OCI-LY1 (cell line): Measurements from ENCODE around the gene TGM1.

Source experiments
- H2AFZ ChIP-seq: fragments of 200-600 bp; sonication (generic), shearing (Covaris generic); 2 replicates; pipeline ENCODE4 v1.6.0; 2014; ENCODE audit warnings: antibody characterized with exemption, mild to moderate bottlenecking, low read length
- H3F3A ChIP-seq: fragments of 200-600 bp; sonication (generic), shearing (Covaris generic); 2 replicates; pipeline ENCODE4 v1.6.0; 2014; ENCODE audit warnings: mild to moderate bottlenecking, antibody characterized with exemption, low read length, moderate library complexity; ENCODE audit not compliant: insufficient read depth
- H3K27ac ChIP-seq: fragments of 200-600 bp; sonication (generic); 2 replicates; pipeline ENCODE4 v1.5.1; 2014; ENCODE audit warnings: low read length, mixed run types, mild to moderate bottlenecking, low read depth; ENCODE audit not compliant: poor library complexity, severe bottlenecking
- H3K27me3 ChIP-seq: fragments of 200-600 bp; sonication (generic); 2 replicates; pipeline ENCODE4 v1.6.0; 2014; ENCODE audit warnings: antibody characterized with exemption, mild to moderate bottlenecking, low read length, moderate library complexity; ENCODE audit not compliant: insufficient read depth
- H3K36me3 ChIP-seq: fragments of 200-600 bp; sonication (generic); 2 replicates; pipeline ENCODE4 v1.6.1; 2014; ENCODE audit warnings: mild to moderate bottlenecking, antibody characterized with exemption, low read length, moderate library complexity, mixed read lengths; ENCODE audit not compliant: insufficient read depth
- H3K4me1 ChIP-seq: fragments of 200-600 bp; sonication (generic); 2 replicates; pipeline ENCODE4 v1.5.1; 2014; ENCODE audit warnings: mild to moderate bottlenecking, low read length, moderate library complexity; ENCODE audit not compliant: insufficient read depth, severe bottlenecking
- H3K4me2 ChIP-seq: fragments of 200-600 bp; sonication (generic), shearing (Covaris generic); 2 replicates; pipeline ENCODE4 v1.6.1; 2014; ENCODE audit warnings: low read length
- H3K4me3 ChIP-seq: fragments of 200-600 bp; sonication (generic); 2 replicates; pipeline ENCODE4 v1.5.1; 2014; ENCODE audit warnings: low read length, low read depth, mild to moderate bottlenecking, mixed read lengths; ENCODE audit not compliant: poor library complexity, severe bottlenecking
- H3K79me2 ChIP-seq: fragments of 200-600 bp; shearing (Covaris generic); 2 replicates; pipeline ENCODE4 v1.6.1; 2016; ENCODE audit warnings: mixed run types, low read length, mixed read lengths; ENCODE audit not compliant: insufficient read depth
- H3K9ac ChIP-seq: fragments of 200-600 bp; sonication (generic), shearing (Covaris generic); 2 replicates; pipeline ENCODE4 v1.6.1; 2014; ENCODE audit warnings: mild to moderate bottlenecking, low read length, mixed read lengths
- H3K9me2 ChIP-seq: fragments of 200-600 bp; sonication (generic), shearing (Covaris generic); 2 replicates; pipeline ENCODE4 v1.6.1; 2014; ENCODE audit warnings: low read depth, mild to moderate bottlenecking, low read length, mixed read lengths
- H3K9me3 ChIP-seq: fragments of 200-600 bp; shearing (Covaris generic); 2 replicates; pipeline ENCODE4 v1.6.1; 2014; ENCODE audit warnings: low read length, mixed read lengths
- H4K20me1 ChIP-seq: fragments of 200-600 bp; sonication (generic), shearing (Covaris generic); 2 replicates; pipeline ENCODE4 v1.6.0; 2016; ENCODE audit warnings: mild to moderate bottlenecking, low read length; ENCODE audit not compliant: insufficient read depth
- EZH2 ChIP-seq: fragments of 200-600 bp; sonication (generic), shearing (Covaris generic); IDR thresholded peaks from 2 replicates; pipeline ENCODE4 v1.8.0; 2017; ENCODE audit warnings: borderline replicate concordance, mixed run types, mild to moderate bottlenecking, antibody characterized with exemption, low read length, moderate library complexity, mixed read lengths
- TF ChIP-seq, protein P1 (sequence below): fragments of 200-600 bp; sonication (generic), shearing (Covaris generic); IDR thresholded peaks from 2 replicates; pipeline ENCODE4 v1.5.1; 2017; ENCODE audit warnings: mild to moderate bottlenecking, antibody characterized with exemption, low read length, moderate library complexity, mixed read lengths

Gene TGM1

DNA sequence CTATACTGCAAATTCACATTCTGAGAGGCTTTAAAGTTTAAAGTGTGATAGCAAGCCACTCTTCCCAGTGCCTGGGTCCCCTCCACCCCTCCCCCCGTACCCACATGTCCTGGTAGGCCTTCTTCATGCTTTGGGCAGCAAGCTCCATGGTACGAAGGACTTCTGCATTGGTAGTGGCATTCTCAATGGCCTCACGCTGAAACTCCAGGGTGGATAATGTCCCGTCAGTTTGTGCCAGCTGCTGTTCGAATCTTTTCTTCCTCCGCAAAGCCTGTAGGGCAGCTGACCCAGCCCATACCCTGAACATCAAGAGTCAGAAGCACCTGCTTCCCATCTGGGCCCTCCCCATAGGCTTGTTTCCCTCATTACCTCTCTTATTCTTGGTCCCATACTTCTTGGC, 51.7 kb downstream of the TGM1 start:
- Histone ChIP-seq H4K20me1 (no peaks in the 10 kb centered on the region), H3K27me3 (no peaks in the 10 kb centered on the region), H3K9me2 (no peaks in the 10 kb centered on the region), H3K4me3 (no peak overlapping the region), H3K9me3 (no peaks in the 10 kb centered on the region), H3K9ac (no peak overlapping the region), H3K4me2 (no peak overlapping the region), H2AFZ (no peak overlapping the region), H3K36me3 (peaks cover 57% of the 10 kb centered on the region), H3K4me1 (peaks cover 31% of the 10 kb centered on the region), H3F3A (peaks cover 9% of the 10 kb centered on the region), H3K79me2 (no peaks in the 10 kb centered on the region; the same call in 1 of the 2 replicates), H3K27ac (no peak overlapping the region)
- TF ChIP-seq, protein P1, sequence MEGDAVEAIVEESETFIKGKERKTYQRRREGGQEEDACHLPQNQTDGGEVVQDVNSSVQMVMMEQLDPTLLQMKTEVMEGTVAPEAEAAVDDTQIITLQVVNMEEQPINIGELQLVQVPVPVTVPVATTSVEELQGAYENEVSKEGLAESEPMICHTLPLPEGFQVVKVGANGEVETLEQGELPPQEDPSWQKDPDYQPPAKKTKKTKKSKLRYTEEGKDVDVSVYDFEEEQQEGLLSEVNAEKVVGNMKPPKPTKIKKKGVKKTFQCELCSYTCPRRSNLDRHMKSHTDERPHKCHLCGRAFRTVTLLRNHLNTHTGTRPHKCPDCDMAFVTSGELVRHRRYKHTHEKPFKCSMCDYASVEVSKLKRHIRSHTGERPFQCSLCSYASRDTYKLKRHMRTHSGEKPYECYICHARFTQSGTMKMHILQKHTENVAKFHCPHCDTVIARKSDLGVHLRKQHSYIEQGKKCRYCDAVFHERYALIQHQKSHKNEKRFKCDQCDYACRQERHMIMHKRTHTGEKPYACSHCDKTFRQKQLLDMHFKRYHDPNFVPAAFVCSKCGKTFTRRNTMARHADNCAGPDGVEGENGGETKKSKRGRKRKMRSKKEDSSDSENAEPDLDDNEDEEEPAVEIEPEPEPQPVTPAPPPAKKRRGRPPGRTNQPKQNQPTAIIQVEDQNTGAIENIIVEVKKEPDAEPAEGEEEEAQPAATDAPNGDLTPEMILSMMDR = no peak
- TF ChIP-seq EZH2 = no peak

DNA sequence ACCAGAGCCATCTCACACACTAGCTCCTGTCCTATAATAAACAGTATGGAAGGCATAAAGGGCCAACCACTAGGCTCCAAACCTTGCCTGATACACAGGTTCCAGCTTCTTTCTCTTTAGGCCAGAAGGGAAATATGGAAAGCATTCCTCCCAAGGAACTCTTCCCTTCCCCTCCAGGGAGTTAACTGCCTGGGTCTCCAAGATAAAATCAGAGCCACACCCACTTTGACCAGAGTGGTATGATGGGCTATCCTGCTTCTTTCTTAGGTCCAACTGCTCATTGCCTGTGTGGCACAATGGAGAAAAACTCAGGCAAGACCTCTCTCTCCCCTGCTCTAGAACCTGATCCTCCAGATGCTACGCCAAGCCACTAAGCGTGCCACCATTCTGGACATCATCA, 55.4 kb downstream of the TGM1 start:
- peaks cover 80% of the 10 kb centered on the region for H3K36me3 ChIP-seq
- H3K9me2 ChIP-seq = no peaks in the 10 kb centered on the region
- H3K4me3 ChIP-seq = no peak overlapping the region
- H3K79me2 ChIP-seq = no peaks in the 10 kb centered on the region; the same call in 1 of the 2 replicates
- no peaks in the 10 kb centered on the region for H3F3A ChIP-seq
- no peaks in the 10 kb centered on the region for H3K9me3 ChIP-seq
- peaks cover 7% of the 10 kb centered on the region for H3K4me1 ChIP-seq
- H2AFZ ChIP-seq = no peak overlapping the region
- H4K20me1 ChIP-seq = no peaks in the 10 kb centered on the region
- no peak overlapping the region for H3K9ac ChIP-seq
- TF ChIP-seq, protein P1 = no peak
- TF ChIP-seq EZH2 = no peak
- no peak overlapping the region for H3K27ac ChIP-seq
- H3K27me3 ChIP-seq = no peaks in the 10 kb centered on the region
- H3K4me2 ChIP-seq = no peak overlapping the region

DNA sequence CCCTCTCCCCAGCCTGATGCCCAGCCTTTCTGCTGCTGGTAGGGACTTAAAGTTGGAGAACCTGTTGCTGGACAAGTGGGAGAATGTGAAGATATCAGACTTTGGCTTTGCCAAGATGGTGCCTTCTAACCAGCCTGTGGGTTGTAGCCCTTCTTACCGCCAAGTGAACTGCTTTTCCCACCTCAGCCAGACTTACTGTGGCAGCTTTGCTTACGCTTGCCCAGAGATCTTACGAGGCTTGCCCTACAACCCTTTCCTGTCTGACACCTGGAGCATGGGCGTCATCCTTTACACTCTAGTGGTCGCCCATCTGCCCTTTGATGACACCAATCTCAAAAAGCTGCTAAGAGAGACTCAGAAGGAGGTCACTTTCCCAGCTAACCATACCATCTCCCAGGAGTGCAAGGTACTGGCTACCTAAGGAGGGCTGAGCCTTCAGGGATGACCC, 55.8 kb downstream of the TGM1 start:
- peaks cover 3% of the 10 kb centered on the region for H3K4me1 ChIP-seq
- H3K4me2 ChIP-seq = no peak overlapping the region
- H3K27me3 ChIP-seq = no peaks in the 10 kb centered on the region
- H3K36me3 ChIP-seq = peaks cover 85% of the 10 kb centered on the region
- no peaks in the 10 kb centered on the region for H3F3A ChIP-seq
- H3K27ac ChIP-seq = no peak overlapping the region
- H2AFZ ChIP-seq = no peak overlapping the region
- no peaks in the 10 kb centered on the region for H3K9me2 ChIP-seq
- H3K79me2 ChIP-seq = no peaks in the 10 kb centered on the region; the same call in 1 of the 2 replicates
- TF ChIP-seq, protein P1 = no peak
- TF ChIP-seq EZH2 = no peak
- no peak overlapping the region for H3K9ac ChIP-seq
- H3K9me3 ChIP-seq = no peaks in the 10 kb centered on the region
- no peak overlapping the region for H3K4me3 ChIP-seq
- H4K20me1 ChIP-seq = no peaks in the 10 kb centered on the region
